GM19043 (cell line): ENCODE data around the gene ANG.
"Not testable (repeated sequence)": the region's sequence is repeated elsewhere in the genome, so short reads cannot be mapped to it uniquely, and the experiment has no call there.

Source experiments
- ATAC-seq: cut with Tn5 transposase; IDR thresholded peaks from one replicate; pipeline ENCODE4 v1.9.1; 2021; ENCODE audit warnings: low read depth; ENCODE audit not compliant: unreplicated experiment

The ANG gene

DNA sequence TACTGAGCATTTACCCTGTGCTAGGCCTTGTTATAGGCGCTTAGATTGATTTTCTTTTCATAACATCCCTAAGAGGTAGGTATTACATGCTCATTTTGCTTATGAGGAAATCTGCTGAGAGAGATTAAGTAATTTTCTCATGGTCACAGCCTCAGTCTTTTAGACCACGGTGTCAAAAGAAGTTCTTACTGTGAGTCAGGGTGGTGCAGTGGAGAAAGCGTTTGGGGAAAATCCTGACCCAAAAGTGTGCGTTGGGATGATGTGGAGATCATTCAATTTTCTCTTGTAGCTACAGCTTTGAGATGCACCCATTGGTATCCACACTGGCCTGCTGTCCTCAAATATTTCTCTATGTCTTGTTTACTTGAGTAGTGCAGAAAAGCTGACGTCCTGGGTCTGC is 8.2 kb downstream of the ANG start:
- no peak for ATAC-seq

DNA sequence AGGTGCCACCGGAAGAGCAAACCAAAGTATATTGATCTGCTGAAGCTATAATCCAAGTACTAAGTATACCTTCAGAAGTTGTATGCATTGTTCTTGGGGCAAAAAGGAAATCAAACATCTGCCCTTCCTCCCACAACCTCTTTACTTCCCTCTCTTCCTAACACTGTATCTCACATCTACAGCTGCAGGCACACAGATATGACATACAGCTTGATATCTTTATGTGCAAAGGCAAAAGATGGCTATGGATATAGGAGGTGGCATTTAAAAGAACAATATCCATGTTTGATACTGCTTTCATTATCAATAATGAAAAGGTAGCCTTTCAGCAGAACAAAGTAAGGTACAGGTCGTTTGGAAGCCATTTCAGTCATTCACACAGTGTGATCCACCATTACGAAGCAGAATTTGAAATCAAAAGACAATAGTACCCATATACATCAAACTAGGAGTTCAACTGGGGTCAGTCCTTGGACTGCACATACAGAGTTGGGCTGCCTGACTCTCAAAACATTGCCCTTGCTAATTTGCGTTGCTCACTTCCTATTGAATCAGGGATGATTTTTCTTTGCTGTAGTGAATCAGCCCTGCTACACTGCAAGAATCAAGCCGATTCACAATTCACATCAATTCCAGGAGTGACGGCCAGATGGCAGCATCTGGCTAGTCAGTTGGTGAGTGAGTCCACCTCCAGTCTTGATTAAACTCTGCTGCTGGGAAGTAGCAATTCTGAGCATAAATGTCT is 8.9 kb downstream of the ANG start:
- ATAC-seq = no peak

DNA sequence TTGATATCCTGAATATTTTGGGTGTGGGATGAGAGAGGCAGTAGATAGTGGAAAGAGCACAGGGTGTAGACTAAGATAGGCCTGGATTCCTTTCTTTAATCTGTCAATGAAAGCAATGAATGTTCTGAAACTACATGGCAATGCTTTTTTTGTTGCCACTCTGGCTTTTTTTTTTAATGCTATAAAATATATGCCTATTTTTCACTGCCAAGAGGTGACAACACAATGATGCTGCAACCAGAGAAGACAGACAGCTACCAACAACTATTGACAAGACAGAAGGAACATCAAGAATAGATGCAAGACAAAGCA is 9.4 kb downstream of the ANG start:
- no peak for ATAC-seq

DNA sequence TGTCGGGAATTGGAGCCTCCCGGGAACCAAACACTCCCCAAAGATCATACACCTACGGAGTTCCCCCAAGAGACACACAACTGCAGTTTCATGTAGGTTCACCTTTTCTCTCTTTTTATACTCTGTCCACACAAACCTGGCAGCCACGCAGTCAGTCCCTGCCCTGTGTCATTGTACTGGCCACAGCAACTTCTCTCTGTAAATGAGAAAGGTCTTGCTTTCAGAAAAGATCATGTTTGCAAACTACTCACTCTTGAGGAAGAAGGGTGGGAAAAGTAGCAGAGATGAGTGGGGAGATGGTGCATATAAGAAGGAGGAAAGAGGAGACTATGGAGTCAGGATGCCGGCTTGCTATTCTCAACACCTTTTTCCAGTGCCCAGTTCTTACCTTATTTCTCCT is 10.4 kb downstream of the ANG start:
- no peak for ATAC-seq

DNA sequence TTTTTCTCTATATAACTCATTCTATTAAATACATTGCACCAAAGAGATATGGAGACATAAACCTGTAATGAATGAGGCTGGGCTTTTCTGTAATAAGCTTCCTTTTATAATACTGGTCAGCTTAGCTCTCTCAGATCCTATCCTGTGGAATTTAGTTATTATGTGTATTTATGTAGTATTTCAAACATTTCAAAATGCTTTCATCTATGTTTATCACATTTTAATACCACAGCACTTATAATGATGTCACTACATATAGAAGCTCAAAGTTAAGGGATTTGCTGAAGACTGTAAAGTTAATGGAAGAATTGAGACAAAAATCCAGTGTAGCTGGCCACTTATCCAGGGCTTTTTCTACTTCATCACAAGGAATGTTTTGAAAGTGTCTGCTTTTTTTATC is 11.4 kb downstream of the ANG start:
- no peak for ATAC-seq

DNA sequence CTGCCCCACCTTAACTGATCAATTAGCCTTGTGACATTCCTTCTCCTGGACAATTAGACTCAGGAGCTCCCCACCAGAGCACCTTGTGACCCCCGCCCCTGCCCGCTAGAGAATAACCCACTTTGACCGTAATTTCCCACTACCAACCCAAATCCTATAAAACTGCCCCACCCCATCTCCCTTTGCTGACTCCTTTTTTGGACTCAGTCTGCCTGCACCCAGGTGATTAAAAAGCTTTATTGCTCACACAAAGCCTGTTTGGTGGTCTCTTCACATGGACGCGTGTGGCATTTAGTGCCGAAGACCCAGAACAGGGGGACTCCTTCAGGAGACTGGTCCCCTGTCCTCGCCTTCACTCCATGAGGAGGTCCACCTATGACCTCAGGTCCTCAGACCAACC is 12.4 kb downstream of the ANG start:
- not testable (repeated sequence) for ATAC-seq

DNA sequence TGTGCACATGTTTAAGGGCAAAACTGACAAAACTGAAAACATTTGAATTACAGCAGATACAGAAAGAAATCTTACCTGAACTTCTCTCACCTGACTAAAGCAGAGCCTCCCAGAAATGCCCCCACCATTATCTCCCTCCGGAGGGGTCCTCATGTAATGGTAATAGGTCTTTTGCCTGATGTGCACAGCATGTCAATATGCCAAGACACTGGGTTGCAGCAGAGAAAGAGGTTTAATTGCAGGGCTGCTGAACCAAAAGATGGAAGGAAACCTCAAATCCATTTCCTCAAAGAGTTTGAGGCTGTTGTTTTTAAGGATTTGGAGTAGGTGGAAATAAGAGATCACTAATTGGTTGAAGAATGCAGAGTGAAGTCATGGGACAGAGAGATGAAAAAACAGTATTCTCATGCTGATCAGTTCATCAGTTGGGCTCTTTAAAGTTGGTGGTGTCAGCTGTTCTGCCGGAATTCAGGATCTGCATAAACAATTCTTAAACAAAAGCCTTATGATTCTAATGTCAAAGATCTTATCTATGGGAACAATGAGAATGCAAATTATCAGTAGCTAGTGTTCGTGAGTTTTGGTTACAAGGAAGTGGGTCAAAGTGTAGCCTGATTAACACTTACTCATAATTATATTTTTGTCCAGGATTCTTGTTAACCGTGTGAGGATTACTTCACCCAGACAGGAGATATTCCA is 18.2 kb downstream of the ANG start:
- ATAC-seq = no peak

DNA sequence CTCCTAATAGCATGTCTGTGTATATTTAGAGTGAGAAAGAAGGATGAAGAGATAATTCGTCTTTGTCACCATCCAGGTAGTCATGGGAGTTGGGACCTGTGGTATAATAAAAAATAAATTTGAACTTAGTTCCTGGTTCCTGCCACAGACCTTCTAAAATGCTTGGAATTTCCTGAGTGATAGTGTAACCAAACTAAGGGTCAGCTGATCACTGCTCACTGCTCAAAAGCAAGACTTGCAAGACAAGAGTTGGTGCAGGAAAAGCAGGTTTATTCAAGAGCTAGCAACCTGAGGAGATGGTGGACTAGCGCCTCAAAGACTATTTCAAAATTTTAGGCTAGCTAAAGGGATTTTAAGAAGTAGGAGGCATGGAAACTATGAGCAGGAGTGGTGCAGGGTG is 19.1 kb downstream of the ANG start:
- no peak for ATAC-seq

DNA sequence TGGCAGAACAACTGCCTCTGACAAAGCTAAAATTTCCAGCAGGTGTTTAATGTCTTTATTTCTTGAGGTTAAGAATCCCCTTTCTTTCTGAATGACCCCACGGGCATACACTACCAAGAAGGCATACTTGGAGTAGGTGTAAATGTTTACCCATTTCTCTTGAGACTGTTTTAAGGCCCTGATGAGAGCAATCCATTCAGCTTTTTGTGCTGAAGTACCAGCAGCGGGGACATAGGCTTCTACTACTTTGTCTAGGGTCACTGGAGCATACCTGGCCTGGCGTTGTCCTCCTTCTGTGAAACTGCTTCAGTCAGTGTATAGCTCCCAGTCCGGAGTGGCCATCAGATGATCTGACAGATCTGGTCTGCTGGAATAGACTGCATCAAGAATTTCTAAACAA is 22.7 kb downstream of the ANG start:
- ATAC-seq = no peak

DNA sequence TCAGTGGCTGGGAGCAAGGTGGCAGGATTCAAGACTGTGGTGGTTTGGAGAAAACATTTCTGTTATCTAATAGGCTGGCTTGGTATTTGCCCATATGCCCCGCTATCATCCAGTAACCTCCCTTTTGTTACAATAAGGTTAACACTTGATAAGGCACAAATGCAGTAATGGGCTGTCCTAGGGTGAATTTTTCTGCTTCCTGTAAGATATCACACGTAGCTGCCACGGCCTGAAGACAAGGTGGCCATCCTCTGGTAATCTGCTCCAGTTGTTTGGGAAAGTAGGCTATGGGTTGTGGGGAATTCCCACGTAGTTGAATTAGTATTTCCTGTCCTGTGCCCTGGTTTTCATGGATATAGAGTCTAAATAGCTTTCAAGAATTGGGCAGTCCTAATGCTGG is 23.1 kb downstream of the ANG start:
- ATAC-seq = no peak

DNA sequence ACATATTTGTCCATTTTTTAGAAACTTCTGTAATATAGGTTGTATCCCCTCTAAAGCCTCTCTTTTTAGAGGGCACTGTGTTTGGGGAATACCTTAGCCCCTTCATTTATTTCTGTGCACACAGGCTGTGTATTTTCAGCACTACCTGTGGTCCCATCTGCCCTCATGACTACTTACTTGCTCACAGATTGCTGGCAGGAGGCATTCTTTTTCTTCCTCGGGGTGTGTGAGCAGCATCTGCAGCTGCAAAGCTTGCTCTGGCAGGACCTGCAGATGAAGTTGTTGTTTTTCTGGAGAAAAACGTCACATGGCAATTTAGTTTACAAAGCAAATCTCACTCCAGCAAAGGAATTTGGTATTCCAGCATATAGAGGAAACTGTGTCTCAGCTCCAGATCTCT is 24.3 kb downstream of the ANG start:
- ATAC-seq = no peak

DNA sequence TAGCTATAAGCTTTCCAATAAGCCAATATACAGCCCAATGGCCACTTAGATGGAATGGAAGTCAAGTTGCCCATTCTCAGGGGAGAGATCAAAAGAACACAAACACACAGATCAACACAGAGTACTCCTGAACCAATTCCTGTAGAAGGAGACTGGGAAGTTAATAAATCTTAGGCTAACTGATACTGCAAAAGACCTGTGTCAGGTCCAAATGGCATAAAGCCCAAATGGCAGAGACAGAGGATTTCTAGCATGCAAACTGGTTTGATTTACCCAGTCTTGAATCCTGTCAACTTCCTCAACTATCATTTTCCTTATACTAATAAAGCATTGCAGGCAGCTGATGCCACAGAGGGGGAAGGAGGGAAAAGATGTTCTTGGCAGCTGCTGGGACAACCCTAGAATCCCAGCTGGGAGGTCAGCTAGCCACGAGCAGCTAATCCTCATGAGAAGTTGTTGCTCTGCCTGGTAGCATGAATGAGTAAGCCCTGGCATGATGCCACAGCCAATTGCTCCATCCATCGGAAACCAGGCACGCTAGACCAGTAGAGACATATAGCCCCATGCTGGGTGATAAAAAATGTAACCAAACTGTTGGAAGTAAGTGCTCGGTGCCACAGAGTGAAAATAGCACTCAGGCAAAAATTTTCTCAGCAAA is 26.2 kb downstream of the ANG start:
- ATAC-seq = no peak

DNA sequence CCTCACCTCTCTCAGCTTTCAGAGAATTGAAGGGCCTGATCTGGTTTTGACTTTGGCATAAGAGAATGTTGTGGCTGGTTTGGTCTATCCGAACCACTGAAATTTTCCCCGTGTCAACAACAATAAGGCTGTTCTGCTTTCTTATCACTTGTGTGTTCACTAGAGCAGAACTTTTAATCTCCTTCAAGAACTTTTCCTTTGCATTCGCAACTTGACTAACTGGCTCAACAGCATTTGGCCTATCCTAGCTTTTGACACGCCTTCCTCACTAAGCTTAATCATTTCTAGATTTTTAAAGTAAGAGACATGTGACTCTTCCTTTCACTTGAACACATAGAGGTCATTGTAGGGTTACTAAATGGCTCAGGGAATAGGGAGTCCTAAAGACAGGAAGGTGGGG is 31.2 kb downstream of the ANG start:
- ATAC-seq = no peak

DNA sequence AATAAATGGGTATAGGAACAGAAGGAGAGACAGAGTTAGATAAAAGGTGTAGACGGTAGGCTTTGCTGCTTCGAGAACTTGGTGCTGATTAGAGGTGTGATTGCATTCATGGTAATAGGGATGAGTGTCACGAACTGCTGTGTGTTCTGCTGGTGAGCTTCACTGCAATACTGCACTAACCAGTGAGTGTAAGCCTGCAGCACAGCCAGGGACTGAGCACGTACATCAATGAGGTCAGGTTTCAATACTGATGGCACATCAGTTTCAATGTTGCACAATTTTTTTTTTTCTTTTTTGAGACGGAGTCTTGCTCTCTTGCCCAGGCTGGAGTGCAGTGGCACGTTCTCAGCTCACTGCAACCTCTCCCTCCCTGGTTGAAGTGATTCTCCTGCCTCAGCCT is 32.2 kb downstream of the ANG start:
- no peak for ATAC-seq

DNA sequence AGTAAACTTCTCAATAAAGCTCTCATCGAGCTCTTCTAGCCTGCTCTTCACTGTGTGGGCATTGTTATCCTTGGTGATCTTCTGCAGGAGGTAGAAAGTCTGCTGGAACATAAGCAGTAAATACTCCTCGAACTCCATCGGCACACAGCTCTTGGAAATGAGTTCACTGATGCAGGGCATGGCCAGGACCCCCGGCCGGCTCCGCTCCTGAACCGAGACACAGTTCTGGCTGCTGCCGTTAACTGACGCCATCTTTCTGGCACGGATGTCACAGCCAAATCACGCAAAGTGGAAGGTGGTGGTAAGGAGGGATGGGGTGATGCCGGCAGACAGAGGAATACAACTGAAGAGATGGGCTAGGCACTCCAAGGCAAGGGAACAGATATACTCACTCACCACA is 33.5 kb downstream of the ANG start:
- ATAC-seq = no peak

DNA sequence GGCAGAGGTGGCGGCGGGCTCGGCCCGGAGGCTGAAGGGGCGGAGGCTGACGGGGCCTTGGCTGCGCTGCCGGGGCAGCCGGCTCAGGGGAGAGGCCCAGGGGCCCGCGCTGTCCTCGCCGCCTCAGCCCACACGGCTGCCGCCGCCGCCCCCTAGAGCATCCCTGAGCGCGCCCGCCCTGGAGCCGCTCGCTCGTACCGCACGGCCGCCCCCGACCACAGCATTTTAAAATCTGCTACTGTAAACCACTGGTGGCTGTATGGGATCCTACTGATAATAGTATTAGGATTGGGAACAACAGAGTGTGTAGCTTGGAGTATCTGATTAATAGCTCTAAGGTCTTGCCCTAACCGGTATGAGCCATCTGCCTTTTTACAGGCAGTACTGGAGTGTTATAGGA is 34.9 kb downstream of the ANG start:
- ATAC-seq = no peak

DNA sequence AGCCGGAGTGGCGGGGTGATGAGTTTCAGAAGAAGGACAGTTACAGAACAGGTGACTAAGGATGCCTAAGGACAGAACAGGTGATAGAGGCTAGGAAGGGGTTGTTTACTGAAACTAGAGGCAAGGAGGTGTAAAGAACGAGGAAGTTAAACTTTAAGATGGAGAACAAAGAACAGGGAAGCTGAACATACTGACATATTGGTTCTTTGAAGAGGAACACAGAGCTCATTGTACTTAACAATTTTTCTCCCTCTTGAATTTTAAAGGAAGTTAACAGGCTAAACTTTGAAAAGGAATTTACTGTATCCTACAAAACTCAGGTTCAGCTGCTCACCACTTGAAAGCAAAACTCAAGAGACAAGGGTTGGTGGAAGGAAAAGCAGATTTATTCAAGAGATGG is 37.6 kb downstream of the ANG start:
- not testable (repeated sequence) for ATAC-seq

DNA sequence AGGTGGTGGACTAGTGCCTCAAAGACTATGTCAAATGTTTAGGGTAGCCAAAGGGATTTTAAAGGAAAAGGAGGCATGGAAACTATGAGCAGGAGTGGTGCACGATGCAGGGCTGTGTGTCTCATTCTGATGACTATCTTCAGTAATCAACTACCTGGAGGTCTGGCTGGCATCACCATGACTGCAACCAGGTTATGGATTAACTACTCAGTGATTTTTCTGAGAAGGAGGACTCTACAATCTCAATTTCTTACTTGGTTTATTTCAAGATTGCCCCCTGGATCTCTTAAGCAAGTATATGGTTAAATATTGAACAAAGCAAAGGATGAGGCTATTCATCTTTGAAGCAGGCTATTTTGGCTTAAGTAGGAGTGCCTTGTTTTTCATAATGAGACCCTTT is 38.0 kb downstream of the ANG start:
- ATAC-seq = no peak

DNA sequence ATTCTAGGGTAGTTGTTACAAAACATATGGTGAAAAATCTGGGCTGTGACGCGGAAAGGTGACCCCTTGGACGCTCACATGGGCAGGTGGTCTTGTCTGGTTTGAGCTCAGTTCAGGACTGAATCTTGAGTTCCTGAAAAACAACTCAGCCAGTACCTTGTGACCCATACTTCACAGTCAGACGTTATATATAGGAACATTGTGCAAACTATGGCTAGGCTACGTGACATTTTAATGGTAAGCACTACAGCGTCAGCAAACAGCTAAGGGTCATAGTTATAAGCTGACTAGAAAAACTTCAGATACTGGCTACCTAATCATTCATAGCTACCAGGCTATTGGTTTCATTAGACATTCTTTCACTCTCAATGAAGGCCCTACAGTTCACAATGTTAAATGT is 42.3 kb downstream of the ANG start:
- no peak for ATAC-seq

DNA sequence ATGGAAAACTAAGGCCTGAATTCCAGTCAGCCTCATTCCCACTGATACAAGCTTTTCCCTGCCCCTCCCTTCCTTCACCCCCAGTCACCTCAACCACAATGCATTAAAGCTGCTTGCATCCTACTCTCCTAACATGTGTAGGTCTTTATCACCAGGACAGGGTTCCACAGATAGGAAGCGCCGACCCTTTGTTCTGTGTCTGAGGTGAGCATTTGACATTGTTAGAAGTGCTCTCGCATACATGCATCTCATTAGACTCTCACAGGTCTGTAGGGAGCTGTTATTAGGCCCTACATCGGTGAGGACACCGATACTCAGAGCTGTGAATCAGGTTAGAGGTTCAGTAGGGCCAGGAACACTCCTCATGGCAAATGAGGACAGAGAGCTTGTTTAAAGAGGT is 43.9 kb downstream of the ANG start:
- no peak for ATAC-seq

DNA sequence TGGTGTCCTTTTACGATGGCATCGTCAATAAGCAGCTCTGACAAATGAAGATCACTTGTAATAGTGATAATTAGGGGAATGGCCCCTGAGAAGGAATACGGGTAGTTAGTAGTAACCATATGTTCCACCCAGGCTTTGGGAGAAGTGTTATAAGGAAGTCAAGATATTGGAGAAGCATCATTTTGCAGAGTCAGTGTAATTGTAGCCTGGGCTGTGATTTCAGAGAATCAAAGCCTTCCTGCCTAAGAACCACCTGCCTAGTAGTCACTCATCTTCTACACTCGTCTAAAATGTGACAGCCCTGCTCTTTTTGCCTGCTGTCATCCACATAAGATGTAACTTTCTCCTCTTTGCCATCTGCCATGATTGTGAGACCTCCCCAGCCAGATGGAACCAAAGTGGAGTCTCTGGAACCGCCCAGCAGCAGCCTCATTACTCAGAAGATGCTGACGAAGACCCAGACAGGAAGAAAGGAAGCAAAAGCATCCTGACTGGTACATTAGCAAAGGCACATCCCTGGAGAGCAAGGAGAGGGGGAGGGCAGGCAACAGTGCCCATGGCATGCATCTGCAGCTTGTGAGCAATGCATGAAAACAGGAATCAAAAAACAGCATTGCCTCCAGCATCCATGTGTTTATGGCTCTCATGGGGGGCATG is 44.5 kb downstream of the ANG start:
- ATAC-seq = no peak
